HL-60/S4 (cell line): ENCODE data around the gene AMDHD2.

ENCODE experiments used
- in situ Hi-C: fragments of 300-500 bp; cut with MboI; formaldehyde crosslinking; loops from 2 replicates; pipeline ENCODE4 v1.14.3; 2022; ENCODE audit warnings: low sequenced_read_pairs

AMDHD2 gene, protein sequence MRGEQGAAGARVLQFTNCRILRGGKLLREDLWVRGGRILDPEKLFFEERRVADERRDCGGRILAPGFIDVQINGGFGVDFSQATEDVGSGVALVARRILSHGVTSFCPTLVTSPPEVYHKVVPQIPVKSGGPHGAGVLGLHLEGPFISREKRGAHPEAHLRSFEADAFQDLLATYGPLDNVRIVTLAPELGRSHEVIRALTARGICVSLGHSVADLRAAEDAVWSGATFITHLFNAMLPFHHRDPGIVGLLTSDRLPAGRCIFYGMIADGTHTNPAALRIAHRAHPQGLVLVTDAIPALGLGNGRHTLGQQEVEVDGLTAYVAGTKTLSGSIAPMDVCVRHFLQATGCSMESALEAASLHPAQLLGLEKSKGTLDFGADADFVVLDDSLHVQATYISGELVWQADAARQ

DNA sequence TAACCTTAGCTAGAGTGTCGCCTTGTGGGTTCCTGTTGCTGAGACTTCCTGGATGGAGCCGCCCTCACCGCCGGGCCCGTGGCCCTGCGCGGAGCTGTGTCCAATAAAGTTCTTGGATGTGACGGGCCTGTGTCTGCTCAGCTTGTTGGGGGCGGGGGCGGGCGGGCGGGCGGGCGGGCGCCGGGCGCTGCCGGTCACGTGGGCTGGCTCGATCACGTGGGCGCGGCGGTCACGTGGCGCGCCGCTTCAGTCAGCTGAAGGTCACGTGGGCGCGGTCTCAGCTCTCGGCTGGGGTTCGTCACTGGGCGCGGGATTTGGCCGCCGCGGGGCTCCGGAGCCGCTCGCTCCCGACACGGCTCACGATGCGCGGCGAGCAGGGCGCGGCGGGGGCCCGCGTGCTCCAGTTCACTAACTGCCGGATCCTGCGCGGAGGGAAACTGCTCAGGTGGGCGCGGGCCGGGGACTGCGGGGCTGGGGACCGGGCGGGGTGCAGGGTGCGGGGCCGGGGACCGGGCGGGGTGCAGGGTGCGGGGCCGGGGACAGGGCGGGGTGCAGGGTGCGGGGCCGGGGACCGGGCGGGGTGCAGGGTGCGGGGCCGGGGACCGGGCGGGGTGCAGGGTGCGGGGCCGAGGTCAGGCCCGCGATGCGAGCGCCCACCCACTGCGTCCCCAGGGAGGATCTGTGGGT lies at the start of gene AMDHD2:
Gene AMDHD2, plus strand, starts transcription at position 275 of the 687 bp plus-strand sequence. Its CDS starts 88 bp downstream, at position 363.
- in situ Hi-C loops, result no loop called here

DNA sequence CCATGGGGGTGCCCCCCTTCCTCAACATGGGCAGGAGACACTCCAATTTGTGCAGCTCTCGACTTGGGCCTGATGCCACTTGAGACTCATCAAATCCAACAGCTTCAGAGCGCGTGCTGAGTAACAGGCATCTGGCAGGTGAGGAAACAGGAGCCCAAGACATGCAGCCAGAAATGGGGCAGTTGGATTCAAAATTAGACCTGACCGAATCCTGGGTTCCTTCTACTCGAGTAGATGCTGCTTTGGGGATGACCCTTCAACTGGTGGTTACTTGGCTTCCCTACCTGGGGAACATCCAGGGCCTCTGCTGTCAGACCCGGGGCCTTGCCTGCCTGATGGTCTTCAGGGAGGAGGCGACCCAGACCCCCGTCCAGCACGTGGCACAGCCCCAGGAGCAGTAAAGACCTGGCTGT lies 49.6 kb upstream of the AMDHD2 start:
- in situ Hi-C loops, result no loop called here

DNA sequence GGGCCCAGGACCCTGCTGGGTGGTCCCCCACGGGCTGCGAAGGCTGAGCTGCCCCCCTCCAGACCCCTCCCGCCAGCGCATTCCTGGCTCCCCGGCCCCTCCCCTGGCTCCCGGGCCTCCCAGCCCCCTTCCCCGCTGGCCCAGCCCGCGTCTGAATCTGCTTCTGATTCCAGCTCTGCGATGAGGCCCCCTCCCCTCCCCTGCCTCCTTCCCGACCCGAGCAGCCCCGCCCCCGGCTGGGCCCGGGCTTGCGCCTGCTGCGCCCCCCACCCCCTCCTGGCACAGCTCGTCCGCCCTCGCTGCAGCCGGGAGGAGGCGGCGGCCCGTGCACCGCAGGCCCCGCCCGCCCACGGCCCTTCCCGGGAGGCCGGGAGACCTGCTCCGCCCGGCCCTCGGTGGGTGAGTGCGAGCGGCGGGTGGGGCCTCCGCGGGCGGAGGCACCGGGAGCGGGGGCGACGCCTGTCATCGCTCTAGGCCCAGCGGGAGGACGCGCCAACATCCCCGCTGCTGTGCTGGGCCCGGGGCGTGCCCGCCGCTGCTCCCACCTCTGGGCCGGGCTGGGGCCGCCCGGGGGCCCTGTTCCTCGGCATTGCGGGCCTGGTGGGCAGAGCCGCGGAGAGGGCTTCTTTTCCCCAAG lies 49.0 kb upstream of the AMDHD2 start, which contains the start of gene NTN3:
Gene NTN3, plus strand, starts transcription at position 282 of the 637 bp plus-strand sequence. CDS start 405 bp downstream, outside the sequence.
- in situ Hi-C loops, result no loop called here

DNA sequence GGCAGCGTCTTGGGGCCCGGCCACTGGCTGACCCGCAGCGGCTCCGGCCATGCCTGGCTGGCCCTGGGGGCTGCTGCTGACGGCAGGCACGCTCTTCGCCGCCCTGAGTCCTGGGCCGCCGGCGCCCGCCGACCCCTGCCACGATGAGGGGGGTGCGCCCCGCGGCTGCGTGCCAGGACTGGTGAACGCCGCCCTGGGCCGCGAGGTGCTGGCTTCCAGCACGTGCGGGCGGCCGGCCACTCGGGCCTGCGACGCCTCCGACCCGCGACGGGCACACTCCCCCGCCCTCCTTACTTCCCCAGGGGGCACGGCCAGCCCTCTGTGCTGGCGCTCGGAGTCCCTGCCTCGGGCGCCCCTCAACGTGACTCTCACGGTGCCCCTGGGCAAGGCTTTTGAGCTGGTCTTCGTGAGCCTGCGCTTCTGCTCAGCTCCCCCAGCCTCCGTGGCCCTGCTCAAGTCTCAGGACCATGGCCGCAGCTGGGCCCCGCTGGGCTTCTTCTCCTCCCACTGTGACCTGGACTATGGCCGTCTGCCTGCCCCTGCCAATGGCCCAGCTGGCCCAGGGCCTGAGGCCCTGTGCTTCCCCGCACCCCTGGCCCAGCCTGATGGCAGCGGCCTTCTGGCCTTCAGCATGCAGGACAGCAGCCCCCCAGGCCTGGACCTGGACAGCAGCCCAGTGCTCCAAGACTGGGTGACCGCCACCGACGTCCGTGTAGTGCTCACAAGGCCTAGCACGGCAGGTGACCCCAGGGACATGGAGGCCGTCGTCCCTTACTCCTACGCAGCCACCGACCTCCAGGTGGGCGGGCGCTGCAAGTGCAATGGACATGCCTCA lies 48.3 kb upstream of the AMDHD2 start:
- in situ Hi-C loops, result no loop called here

DNA sequence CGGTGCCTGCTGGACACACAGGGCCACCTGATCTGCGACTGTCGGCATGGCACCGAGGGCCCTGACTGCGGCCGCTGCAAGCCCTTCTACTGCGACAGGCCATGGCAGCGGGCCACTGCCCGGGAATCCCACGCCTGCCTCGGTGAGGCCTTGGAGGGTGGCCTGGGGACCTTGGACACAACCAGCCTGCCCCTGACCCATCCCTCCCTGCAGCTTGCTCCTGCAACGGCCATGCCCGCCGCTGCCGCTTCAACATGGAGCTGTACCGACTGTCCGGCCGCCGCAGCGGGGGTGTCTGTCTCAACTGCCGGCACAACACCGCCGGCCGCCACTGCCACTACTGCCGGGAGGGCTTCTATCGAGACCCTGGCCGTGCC lies 47.7 kb upstream of the AMDHD2 start:
- in situ Hi-C loops, result no loop called here

DNA sequence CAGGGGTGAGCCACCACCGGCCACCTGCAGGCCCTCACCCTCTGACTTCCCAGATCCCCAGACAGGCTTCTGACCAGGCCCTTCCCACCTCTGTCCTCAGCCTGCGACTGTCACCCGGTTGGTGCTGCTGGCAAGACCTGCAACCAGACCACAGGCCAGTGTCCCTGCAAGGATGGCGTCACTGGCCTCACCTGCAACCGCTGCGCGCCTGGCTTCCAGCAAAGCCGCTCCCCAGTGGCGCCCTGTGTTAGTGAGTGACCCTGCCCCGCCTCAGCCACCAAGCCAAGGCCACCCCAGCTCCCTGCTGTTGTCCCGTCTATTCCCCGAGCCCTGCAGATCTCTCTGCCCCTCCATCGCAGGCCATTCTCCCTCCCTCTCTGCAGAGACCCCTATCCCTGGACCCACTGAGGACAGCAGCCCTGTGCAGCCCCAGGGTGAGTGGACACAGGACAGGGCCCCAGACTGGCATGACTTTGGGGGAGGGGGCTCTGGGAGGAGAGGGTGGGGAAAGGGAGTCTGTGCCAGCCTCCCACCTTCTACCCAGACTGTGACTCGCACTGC lies 47.2 kb upstream of the AMDHD2 start:
- in situ Hi-C loops, result no loop called here

DNA sequence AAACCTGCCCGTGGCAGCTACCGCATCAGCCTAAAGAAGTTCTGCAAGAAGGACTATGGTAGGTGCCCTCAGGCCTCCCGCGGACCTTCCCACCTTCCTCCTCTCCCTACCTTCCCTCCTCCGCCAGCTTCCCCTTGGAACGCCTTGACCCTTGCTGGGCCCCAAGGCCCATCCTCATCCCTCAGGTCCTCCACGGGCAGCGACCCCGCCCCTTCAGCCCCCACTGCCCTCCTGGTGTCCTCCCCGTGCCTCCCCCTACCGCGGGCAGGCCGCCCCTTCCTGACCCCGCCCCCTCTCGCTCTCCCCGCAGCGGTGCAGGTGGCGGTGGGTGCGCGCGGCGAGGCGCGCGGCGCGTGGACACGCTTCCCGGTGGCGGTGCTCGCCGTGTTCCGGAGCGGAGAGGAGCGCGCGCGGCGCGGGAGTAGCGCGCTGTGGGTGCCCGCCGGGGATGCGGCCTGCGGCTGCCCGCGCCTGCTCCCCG lies 46.7 kb upstream of the AMDHD2 start:
- in situ Hi-C loops, result no loop called here

DNA sequence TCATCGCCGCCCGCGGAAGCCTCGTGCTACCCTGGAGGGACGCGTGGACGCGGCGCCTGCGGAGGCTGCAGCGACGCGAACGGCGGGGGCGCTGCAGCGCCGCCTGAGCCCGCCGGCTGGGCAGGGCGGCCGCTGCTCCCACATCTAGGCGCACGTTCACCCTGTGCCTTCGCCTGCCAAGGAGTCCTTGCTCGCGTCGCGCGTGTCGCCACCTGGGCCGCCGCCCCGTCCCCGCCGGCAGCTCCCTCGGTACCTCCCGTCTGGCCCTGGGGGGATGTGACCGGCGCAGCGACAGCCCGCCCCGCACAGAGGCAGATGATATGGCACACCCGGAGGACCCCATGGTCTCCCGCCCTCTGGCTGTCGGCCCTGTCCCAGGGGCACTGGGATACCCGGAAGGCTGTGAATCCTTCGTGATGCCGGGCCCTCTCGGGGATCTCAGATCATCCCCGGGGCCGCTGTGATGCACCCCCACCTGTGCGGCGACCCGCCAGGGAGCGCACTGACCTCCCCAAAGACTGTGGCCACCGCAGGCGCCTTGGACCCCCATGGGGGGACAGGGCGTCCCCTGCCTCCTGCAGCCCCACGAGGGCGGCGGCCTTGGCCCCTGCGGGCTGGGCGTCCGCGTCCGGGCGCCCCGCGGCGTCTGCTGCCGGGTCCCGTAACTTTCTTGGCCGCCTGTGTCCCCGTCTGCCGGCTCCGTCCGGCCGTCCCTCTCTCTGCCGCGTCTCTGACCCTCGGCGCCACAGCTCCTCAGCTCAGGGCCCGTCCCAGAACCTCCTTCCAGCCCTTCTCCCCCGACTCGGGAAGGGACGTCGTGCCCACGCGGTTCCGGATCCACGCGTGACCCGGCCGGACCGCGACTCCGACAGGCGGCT lies 45.9 kb upstream of the AMDHD2 start:
- in situ Hi-C loops, result no loop called here

DNA sequence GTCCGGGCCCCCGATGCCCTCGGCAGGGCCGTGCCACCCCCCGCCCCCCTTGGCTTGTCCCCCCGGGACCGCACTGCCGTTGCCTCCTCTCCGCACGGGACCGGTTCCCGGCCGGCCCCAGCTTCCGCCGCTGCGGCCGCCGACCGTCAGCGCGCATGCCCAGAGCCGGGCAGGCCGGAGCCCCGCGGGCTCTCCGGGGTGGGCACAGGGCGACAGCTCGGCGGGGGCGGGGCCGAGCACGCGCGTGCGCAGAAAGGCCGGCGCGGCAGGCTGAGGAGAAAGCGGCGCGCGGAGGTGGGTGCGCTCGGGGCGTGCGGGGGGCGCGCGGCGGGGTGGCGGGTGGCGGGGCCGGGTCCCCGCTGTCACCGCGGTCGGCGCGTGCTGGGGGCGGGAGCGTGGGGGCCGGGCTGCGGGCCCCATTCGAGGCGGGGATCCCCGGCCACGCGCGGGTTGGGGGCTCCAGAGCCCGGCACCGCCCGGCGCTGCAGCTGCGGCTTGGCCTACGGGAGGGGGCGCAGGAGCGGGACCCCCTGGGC lies 45.2 kb upstream of the AMDHD2 start, which contains the start of gene TBC1D24:
Gene TBC1D24, plus strand, starts transcription at position 251 of the 536 bp plus-strand sequence. CDS start 21,022 bp downstream, outside the sequence.
- in situ Hi-C loops, result loop anchor here (25.0 kb wide), 1 partner anchor 463 kb away; the partner anchor contains the start of genes NPW and ZNF598

DNA sequence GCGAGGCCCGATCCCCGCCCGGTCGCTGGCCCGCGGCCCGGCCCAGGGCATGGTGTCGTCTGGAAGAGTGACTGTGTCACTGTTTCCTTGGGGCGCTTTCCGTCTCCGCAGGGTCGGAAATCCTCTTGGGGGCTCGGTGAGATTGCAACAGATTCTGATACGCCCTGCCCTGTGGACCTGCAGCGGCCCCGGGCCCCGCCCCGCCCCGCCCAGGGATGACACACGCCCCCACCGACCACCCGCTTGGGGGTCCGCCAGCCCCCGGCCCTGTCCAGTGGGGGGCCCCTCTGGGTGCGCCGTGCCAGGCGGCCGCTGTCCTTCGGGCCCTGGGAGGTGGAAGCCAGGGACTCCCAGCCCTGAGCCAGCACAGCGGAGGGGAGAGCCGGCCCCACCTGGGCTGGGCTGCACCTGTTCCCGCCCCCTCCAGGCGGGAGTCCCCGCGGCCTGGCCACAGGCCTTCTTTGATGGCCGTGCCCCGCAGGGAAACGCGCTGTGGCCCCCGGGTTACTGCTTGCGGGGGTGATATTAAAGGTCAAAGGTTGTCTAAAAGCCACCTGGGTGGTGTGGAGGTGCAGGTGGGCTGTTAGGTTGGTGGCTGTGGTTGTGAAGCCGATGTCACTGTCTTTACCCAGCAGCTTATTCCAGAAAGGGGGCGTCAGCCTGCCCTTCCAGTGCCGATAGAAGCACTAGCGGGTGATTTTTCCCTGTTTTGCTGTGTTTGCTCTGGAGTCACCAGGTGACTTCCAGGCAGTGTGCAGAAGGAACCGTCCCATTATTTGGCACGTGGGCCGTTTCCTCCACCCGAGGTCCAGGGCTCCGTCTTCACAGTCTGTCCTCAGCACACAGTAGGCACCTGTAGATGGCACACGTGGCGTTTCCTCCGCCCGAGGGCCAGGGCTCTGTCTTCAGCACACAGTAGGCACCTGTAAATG lies 44.5 kb upstream of the AMDHD2 start:
- in situ Hi-C loops, result loop anchor here (25.0 kb wide), 1 partner anchor 463 kb away; the partner anchor contains the start of genes NPW and ZNF598

DNA sequence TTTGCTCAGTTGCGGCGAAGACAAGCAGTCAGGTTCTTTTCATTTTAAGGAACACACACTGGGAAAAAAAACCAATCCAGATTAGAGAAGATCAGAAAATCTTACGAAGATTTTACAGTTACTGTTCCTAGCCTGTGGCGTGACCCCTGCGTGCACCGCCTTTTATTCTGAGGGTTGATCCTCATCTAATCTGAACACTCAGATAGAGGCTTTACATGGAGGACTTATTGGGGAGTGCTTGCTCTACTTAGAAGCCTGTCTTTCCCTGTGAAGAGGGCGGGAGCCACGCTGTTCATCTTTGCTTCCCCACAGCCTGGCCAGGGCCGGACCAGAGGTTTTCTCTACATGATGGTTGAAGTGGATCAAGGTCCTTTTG lies 43.8 kb upstream of the AMDHD2 start:
- in situ Hi-C loops, result loop anchor here (25.0 kb wide), 1 partner anchor 464 kb away; the partner anchor contains the start of genes NPW and ZNF598

DNA sequence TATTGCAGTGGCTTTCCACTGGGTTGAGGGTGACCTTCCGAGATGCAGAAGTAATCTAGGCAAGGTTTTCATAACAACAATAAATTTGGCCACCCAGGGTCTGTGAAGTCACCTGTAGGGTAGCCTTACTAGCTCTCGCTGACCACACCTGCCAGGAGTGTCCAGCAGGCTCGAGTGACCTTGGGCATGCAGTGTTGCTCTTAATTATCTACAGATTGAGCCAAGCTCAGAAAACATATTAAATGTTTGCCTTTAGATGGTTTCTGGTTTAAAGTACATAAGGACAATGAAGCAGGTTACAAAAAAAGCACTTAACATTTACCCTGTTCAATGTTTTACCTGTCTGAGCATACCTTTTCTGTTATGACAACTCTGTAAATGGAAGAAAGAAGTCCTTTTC lies 43.4 kb upstream of the AMDHD2 start:
- in situ Hi-C loops, result loop anchor here (25.0 kb wide), 1 partner anchor 464 kb away; the partner anchor contains the start of genes NPW and ZNF598

DNA sequence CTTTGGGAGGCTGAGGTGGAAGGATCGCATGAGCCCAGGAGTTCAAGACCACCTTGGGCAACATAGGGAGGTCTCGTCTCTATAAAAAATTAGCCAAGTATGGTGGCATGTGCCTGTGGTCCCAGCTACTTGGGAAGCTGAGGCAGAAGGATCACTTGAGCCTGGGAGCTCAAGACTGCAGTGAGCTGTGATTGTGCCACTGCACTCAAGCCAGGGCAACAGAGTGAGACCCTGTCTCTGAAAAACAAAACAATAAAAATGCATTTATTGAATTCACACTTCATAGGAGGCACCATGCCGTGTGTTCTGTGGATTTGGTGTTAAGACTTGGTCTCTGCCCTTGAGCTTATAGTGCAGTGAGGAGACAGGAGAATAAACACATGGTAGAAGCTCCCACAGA lies 42.8 kb upstream of the AMDHD2 start:
- in situ Hi-C loops, result loop anchor here (25.0 kb wide), 1 partner anchor 465 kb away; the partner anchor contains the start of genes NPW and ZNF598

DNA sequence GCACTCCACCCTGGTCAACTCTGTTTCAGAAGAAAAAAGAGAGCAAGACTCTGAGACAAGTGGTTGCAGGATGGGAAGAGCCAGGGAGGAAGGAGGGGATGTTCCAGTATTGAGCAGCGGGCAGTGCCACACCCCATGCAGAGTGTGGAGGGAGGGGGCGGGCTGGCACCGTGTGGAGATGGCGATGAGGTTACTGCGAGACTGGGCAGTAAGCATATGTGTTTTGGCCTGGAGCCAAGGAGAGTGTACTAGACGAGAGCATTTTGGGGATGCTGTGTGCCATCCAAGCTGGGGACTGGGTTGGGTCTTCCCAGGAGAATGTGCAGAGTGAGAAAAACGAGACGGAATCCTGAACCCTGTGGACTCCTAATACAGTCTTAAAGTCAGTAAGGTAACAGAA lies 41.9 kb upstream of the AMDHD2 start:
- in situ Hi-C loops, result loop anchor here (25.0 kb wide), 1 partner anchor 466 kb away; the partner anchor contains the start of genes NPW and ZNF598

DNA sequence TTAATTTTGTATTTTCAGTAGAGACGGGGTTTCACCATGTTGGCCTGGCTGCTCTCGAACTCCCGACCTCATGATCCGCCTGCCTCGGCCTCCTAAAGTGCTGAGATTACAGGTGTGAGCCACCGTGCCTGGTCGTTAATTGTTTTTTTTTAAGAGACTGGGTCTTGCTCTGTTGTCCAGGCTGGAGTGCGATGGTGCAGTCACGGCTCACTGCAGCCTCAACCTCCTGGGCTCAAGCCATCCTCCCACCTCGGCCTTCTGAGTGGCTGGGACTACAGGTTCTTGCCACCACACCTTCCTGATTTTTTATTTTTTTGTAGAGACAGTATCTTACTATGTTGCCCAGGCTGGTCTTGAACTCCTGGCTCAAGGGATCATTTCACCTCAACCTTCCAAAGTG lies 40.2 kb upstream of the AMDHD2 start:
- in situ Hi-C loops, result loop anchor here (25.0 kb wide), 1 partner anchor 468 kb away; the partner anchor contains the start of genes NPW and ZNF598

DNA sequence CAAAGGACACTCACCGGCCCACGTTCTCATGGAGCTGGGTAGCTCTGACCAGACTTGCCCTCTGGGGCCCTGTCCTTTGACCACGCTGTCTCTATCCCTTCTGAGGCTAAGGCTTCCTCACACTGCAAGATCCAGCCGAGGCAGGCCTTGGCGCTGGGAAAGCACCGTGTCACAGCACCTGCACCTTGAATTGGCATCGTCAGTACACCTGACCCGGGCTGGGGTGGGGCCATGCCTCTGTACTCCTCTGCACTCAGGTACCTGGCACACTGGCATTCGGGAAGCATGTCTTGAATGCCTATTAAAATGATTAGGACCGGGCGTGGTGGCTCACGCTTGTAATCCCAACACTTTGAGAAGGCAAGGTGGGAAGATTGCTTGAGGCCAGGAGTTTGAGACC lies 39.2 kb upstream of the AMDHD2 start:
- in situ Hi-C loops, result loop anchor here (25.0 kb wide), 1 partner anchor 469 kb away; the partner anchor contains the start of genes NPW and ZNF598

DNA sequence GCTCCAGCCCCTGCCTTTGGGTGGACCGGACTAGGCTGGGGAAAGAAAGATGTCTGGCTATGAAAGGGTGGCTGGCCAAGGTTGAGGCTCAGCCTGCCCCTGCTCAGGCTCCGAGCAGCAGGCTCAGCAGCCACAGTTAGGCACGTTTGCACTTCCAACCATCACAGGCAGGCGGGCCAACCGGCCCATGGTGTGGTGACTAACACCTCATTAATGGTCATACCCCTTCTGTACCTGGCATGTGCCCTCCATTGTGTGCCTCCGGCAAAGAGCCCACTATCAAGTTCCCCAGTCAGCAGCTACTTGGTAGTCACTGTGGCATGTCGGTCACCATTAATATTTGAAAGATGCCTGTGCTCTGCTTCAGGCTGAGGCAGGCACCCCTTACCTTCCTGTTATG lies 38.5 kb upstream of the AMDHD2 start:
- in situ Hi-C loops, result loop anchor here (25.0 kb wide), 1 partner anchor 469 kb away; the partner anchor contains the start of genes NPW and ZNF598
